ENCODE data around the gene CSGALNACT2.

- TF ChIP-seq YY1 (IDR thresholded peaks at IDR 0.05; ENCODE audit: borderline replicate concordance in 1 of 3, control insufficient read depth in 1 of 3, extremely low read depth in 1 of 3, insufficient read depth in 3 of 3, insufficient read length in 1 of 3, insufficient replicate concordance in 2 of 3, low read depth in 1 of 3, low read length in 2 of 3) (no peak), POLR2AphosphoS5 (IDR thresholded peaks at IDR 0.05; ENCODE audit: control insufficient read depth, insufficient read depth, low read depth, low read length) (no peak), IRF1 (CRISPR knock-in tag; IDR thresholded peaks at IDR 0.05; ENCODE audit: borderline replicate concordance) (no peak), JUN (IDR thresholded peaks at IDR 0.05; ENCODE audit: borderline replicate concordance, low read depth, low read length) (no peak), JUN (CRISPR knock-in tag; IDR thresholded peaks at IDR 0.05; ENCODE audit: borderline replicate concordance) (no peak)
- TF ChIP-seq, protein P1, sequence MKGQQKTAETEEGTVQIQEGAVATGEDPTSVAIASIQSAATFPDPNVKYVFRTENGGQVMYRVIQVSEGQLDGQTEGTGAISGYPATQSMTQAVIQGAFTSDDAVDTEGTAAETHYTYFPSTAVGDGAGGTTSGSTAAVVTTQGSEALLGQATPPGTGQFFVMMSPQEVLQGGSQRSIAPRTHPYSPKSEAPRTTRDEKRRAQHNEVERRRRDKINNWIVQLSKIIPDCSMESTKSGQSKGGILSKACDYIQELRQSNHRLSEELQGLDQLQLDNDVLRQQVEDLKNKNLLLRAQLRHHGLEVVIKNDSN (CRISPR knock-in tag; IDR thresholded peaks at IDR 0.05) = no peak
Measured at GRCh38 chr10:43199088-43199683, 60.9 kb downstream of the CSGALNACT2 start.
